Fibroblast of skin of back (primary cell): ENCODE measurements around the gene SPNS3.

Experiments used
- DNase-seq: peaks from one replicate; pipeline ENCODE4 v3.0.0-alpha.2; 2013

The SPNS3 gene

DNA sequence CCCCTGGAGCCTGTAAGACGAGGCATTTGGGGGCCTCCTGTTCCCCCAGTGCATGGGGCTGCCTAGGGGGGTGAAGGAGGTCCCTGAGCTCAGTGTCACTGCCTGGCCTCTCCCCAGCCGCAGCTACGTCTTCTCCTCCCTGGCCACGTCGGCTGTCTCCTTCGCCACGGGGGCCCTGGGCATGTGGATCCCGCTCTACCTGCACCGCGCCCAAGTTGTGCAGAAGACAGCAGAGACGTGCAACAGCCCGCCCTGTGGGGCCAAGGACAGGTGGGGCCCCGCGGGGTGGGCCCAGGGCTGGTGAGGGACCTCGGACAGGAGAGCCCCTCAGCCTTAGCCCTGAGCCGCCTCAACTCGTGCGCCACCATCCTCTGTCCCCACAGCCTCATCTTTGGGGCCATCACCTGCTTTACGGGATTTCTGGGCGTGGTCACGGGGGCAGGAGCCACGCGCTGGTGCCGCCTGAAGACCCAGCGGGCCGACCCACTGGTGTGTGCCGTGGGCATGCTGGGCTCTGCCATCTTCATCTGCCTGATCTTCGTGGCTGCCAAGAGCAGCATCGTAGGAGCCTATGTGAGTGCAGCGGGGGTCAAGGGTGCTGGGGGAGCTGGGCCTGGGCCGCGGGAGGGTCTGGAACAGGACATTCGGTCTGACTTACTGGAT is 99.3 kb downstream of the SPNS3 start:
- DNase-seq = no peak

DNA sequence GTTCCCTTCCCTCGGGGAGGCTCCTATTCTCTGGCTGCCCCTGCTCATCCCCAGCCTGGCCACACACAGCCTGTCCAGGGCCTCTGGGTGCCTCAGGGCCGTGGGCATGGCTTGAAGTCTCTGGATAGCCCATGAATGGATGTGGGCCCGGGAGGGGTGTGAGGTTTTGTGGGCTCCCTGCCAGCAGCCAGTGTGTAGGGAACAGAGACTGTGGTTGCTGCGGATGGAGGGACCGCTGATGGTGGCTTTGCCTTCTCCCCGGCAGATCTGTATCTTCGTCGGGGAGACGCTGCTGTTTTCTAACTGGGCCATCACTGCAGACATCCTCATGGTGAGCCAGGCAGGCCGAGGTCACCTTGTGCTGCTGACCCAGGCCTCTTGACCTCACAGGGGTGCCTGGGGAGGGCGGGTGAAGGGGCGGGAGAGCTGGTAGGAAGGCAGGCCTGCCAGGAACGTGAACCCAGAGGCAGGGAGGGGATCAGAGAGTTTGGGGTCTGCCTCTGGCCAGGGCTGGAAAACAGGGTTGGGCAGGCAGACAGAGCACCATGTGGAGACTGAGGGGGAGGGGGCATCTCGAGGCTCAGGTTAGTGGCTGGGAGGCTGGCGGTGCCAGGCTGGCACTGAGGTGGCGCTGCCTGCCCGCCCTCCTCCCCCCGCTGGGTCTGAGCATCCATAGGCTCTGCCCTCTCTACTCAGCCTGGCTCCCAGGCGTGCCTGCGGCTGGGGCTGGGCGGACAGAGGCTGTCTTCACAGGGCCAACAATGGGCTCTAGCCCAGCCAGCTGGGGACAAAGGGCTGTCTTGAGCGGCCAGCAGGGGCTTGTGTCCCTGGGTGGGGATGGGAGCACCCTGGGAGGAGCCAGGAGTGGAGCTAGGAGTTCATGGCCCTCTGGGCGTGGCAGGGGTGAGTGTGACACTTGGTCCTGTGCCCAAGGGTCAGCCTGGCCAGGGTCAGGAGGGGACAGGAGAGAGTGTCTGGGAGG is 100.1 kb downstream of the SPNS3 start:
- no peak for DNase-seq

DNA sequence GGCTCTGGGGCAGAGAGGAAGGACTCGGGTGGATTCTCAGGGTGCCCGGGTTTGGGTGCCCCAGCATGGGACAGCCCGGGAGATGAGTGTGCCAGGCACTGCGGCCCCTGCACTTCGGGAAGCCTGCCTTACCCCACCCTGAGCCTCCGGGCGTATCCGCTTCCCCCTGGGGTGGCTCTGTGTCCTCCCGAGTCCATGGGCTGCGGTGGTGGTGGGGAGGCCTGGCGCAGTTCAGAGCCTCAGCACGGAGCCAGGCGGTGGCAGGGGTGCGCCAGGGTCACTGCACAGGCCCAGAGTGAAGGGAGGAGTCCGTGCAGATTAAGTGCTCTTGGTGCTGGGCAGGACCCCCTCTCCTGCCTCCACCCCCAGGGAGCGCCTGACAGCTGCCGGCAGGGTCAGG is 100.8 kb downstream of the SPNS3 start:
- no peak for DNase-seq

DNA sequence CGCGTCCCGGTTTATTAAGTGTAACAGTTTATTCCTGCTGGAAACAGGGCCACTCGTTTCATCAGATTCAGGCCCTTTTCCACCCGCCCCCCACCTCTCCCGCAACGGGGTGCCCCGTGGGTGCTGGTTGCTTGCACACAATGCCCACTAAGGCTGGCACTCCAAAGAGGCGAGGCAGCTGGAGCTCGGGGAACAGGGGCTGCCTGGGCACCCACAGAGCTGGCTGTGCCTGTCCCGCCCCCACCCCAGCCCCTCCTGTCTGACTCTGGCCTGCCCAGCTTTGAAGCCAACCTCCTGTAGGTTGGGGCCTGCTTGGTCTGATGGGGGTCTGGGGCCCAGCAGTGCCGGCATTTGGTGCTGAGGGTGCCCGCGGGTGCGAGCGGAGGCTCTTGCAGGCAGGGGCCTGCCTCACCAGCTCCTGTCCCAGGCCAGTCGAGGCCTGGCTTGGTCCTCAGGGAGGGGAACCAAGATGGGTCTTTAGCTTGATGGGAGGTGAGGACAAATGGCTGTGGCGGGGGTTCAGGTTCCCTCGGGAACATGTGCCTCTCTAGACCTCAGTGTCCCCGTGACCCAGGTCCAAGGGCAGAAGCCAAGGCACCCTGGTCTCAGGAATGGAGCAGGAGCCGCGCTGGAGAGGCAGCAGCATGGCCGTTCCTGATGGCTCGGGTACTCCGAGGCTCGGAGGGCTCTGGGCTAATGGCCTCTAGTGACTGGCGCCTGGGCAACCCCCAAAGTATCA is 101.4 kb downstream of the SPNS3 start:
- no peak for DNase-seq

DNA sequence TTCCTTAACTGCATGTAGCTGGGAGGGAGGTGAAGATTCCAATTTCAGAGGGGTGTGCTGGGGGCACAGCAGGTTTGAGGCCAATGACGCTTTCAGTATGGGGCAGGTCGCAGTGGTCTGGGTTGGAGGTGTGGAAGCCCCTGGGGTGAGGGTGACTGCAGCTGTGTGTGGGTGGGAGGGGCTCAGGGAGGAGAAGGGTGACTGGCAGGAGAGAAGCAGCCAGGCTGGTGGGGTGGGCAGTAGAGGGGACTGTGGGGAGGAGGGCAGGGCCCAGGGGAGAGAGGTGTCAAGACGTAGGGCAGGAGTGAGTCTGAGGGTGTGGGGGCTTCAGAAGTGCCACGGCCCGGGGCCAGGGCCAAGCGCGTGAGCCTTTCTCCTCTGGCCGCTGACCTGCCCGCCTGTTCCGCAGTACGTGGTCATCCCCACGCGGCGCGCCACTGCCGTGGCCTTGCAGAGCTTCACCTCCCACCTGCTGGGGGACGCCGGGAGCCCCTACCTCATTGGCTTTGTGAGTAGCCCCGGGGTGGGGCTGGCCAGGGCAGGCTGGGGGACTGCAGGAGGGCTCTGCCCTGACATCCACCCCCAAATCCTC is 102.0 kb downstream of the SPNS3 start:
- DNase-seq = no peak

DNA sequence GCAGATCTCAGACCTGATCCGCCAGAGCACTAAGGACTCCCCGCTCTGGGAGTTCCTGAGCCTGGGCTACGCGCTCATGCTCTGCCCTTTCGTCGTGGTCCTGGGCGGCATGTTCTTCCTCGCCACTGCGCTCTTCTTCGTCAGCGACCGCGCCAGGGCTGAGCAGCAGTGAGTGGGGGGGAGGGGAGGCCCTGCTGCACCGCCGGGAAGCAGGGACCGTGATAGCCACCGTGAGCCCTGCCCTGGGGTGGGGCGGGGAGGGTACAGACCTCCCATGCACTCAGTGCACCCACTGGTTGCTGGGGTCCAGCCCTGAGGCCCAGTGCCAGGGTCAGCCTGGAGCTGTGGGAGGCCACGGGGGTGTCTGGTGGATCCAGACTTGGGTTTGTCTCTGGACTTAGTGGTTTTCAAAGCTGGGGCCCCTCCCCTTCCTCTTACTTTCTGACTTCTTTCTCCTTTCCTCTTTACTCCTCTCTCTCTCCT is 102.6 kb downstream of the SPNS3 start:
- DNase-seq = peak; percentile 14

DNA sequence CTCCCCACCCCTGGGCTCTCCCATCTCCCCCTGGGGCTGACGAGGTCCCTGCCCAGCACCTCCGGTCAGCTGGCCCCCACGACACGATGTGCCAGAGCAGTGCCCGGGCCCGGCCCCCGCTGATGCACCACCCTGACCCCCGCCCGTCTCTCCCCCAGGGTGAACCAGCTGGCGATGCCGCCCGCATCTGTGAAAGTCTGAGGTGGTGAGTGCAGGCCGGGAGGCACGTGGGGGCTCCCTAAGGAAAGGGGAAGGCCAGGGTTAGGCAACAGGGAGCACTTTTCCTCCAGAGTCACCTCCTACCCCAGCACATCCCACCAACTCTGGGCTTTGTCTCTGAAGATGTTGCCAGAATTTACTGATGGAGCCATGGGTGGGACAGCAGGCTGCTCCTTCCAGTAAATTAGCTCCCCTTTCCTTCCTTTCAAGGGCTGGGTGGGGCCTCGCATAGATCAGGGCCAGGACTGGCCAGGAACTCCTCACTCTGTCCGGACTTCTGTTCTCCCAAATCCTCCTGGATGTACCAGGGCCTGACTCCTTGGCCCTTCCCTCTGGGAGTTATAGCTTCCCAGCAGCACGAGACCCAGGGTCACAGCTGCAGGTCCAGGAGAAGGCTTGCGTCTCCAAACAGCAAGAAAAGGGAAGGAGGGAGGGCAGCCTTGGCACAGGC is 103.1 kb downstream of the SPNS3 start:
- no peak for DNase-seq
